PC-9 (cell line): ENCODE results near the gene KRTAP5-9. TPM values are rescaled to one million over a fixed set of nuclear protein-coding genes. Genes with fewer than 3 reads are reported as not detected.
"Not testable (repeated sequence)": the region's sequence is repeated elsewhere in the genome, so short reads cannot be mapped to it uniquely, and the experiment has no call there.

ENCODE experiments used
- BruUV-seq: library from RNA; stranded (reverse); fragments of 400-500 nt; replicated peaks from 2 replicates; lab custom pipeline; 2021; lab: Mats Ljungman, UMichigan
- CTCF ChIA-PET: fragments of 300-600 bp; sonication (Branson Sonifier 250); formaldehyde crosslinking; loops from one replicate; lab custom pipeline; 2022; ENCODE audit warnings: antibody characterized with exemption; lab: Charles Lee
- POLR2A ChIA-PET: fragments of 300-600 bp; sonication (Branson Sonifier 250); formaldehyde crosslinking; loops from one replicate; lab custom pipeline; 2022; ENCODE audit warnings: antibody characterized with exemption; ENCODE audit not compliant: unreplicated experiment; lab: Charles Lee
- DNase-seq, 2 experiments: peaks; one replicate each; pipeline versions ENCODE4 v3.0.0 to v3.0.0-alpha.2; 2015 to 2022; ENCODE audit warnings: mixed read lengths in 1 of 2
- H2AFZ ChIP-seq: fragments of 200-600 bp; sonication (generic); 2 replicates; pipeline ENCODE4 v1.8.1; 2017; ENCODE audit warnings: antibody characterized with exemption
- H3F3A ChIP-seq: fragments of 200-600 bp; sonication (generic); 2 replicates; pipeline ENCODE4 v1.8.1; 2017; ENCODE audit warnings: antibody characterized with exemption, mild to moderate bottlenecking, low read depth; ENCODE audit not compliant: insufficient read depth
- H3K27ac ChIP-seq: fragments of 200-600 bp; sonication (generic); 2 replicates; pipeline ENCODE4 v1.6.1; 2016; ENCODE audit warnings: mixed run types
- H3K27me3 ChIP-seq: fragments of 200-600 bp; sonication (generic); 2 replicates; pipeline ENCODE4 v1.6.1; 2016; ENCODE audit warnings: low read depth, mixed run types; ENCODE audit not compliant: insufficient read depth
- H3K36me3 ChIP-seq: fragments of 200-600 bp; sonication (generic); 2 replicates; pipeline ENCODE4 v1.6.1; 2016; ENCODE audit warnings: low read depth, mixed run types
- H3K4me1 ChIP-seq: fragments of 200-600 bp; sonication (generic); replicated peaks from 2 replicates; pipeline ENCODE4 v1.6.1; 2016; ENCODE audit warnings: mixed run types; ENCODE audit not compliant: insufficient read depth
- H3K4me2 ChIP-seq: fragments of 200-600 bp; sonication (generic); 2 replicates; pipeline ENCODE4 v1.6.1; 2017; ENCODE audit warnings: mixed run types
- H3K4me3 ChIP-seq: fragments of 200-600 bp; sonication (generic); 2 replicates; pipeline ENCODE4 v1.6.1; 2016; ENCODE audit warnings: mixed run types
- H3K79me2 ChIP-seq: fragments of 200-600 bp; sonication (generic); 2 replicates; pipeline ENCODE4 v1.6.1; 2017; ENCODE audit warnings: low read depth, mixed run types
- H3K9me2 ChIP-seq: fragments of 200-600 bp; sonication (generic); 2 replicates; pipeline ENCODE4 v1.8.1; 2017; ENCODE audit warnings: mild to moderate bottlenecking; ENCODE audit not compliant: insufficient read depth
- H3K9me3 ChIP-seq: fragments of 200-600 bp; sonication (generic); 2 replicates; pipeline ENCODE4 v1.8.1; 2016; ENCODE audit warnings: low read depth; ENCODE audit not compliant: insufficient read depth
- H4K20me1 ChIP-seq: fragments of 200-600 bp; sonication (generic); 2 replicates; pipeline ENCODE4 v1.8.1; 2017; ENCODE audit not compliant: insufficient read depth
- CTCF ChIP-seq: fragments of 200-600 bp; sonication (generic); conservative IDR thresholded peaks from 2 replicates; pipeline ENCODE4 v1.6.1; 2017; ENCODE audit warnings: mixed run types, antibody characterized with exemption, mild to moderate bottlenecking, moderate library complexity
- EZH2 ChIP-seq: fragments of 200-600 bp; sonication (generic); IDR thresholded peaks from 2 replicates; pipeline ENCODE4 v1.8.0; 2017; ENCODE audit warnings: antibody characterized with exemption, low read depth
- intact Hi-C: fragments of 100-400 bp; cut with micrococcal nuclease; formaldehyde crosslinking; loops from one replicate; pipeline ENCODE4 v1.10.0; 2022; ENCODE audit not compliant: unreplicated experiment
- total RNA-seq: library from RNA; stranded (reverse); gene quantifications from 2 replicates; pipeline ENCODE4 v1.2.3, GENCODE V29; 2021

KRTAP5-9 gene
- total RNA-seq, 1 experiment from 2014 or later, result not detected

GRCh38 chr11:71574418-71574817 is 26.2 kb downstream of the KRTAP5-9 start:
- no peak overlapping the region for H3K27ac ChIP-seq
- H3K9me3 ChIP-seq, result no peaks in the 10 kb centered on the region
- no peaks in the 10 kb centered on the region for H3K79me2 ChIP-seq
- H3K4me1 ChIP-seq, result no peaks in the 10 kb centered on the region
- ChIA-PET POLR2A (interaction anchor here (0.6 kb wide), 1 partner anchor 573 kb away, joined by 3 read pairs; no protein-coding TSS in a partner anchor), CTCF (interaction anchor here (0.6 kb wide), 1 partner anchor 1894 kb away, joined by 3 read pairs; no protein-coding TSS in a partner anchor)
- no peaks in the 10 kb centered on the region for H3K9me2 ChIP-seq
- TF ChIP-seq CTCF (no peak), EZH2 (no peak)
- no peak overlapping the region for H3K4me2 ChIP-seq
- no peak overlapping the region for H3K4me3 ChIP-seq
- no peaks in the 10 kb centered on the region for H3K36me3 ChIP-seq
- DNase-seq, result no peak
- no peak overlapping the region for H2AFZ ChIP-seq
- intact Hi-C loops, result no loop called here
- no peaks in the 10 kb centered on the region for H3F3A ChIP-seq
- no peaks in the 10 kb centered on the region for H4K20me1 ChIP-seq
- no TSS peak for BruUV-seq
- peaks cover 44% of the 10 kb centered on the region for H3K27me3 ChIP-seq

GRCh38 chr11:71575723-71576424 is 27.7 kb downstream of the KRTAP5-9 start:
- Histone ChIP-seq H3K36me3 (no peaks in the 10 kb centered on the region), H3F3A (no peaks in the 10 kb centered on the region), H3K9me2 (no peaks in the 10 kb centered on the region), H3K4me2 (no peak overlapping the region), H3K4me3 (no peak overlapping the region), H3K27me3 (peaks cover 44% of the 10 kb centered on the region), H4K20me1 (no peaks in the 10 kb centered on the region), H2AFZ (no peak overlapping the region), H3K4me1 (peaks cover 5% of the 10 kb centered on the region; the same call in 1 of the 2 replicates), H3K27ac (no peak overlapping the region), H3K79me2 (no peaks in the 10 kb centered on the region), H3K9me3 (no peaks in the 10 kb centered on the region)
- TF ChIP-seq EZH2 (no peak), CTCF (no peak)
- intact Hi-C loops, result no loop called here
- BruUV-seq, result no TSS peak
- ChIA-PET POLR2A (no interaction called here), CTCF (interaction anchor here (0.6 kb wide), 1 partner anchor 401 kb away, joined by 3 read pairs; no protein-coding TSS in a partner anchor)
- DNase-seq, result no peak

GRCh38 chr11:71576688-71577465 is 28.7 kb downstream of the KRTAP5-9 start:
- CTCF ChIA-PET, result interaction anchor here (0.6 kb wide), 1 partner anchor 400 kb away, joined by 3 read pairs; no protein-coding TSS in a partner anchor
- H4K20me1 ChIP-seq, H3K27ac ChIP-seq, H3K79me2 ChIP-seq, H3K4me2 ChIP-seq, H3F3A ChIP-seq, H3K4me1 ChIP-seq, H3K9me3 ChIP-seq, intact Hi-C loops, H3K9me2 ChIP-seq, DNase-seq, BruUV-seq, H2AFZ ChIP-seq, POLR2A ChIA-PET, H3K4me3 ChIP-seq, H3K36me3 ChIP-seq: not testable (repeated sequence)
- peaks cover 44% of the 10 kb centered on the region for H3K27me3 ChIP-seq
